Endothelial cell (in vitro differentiated cells): ENCODE measurements around the gene RAB44. TPM values are rescaled to one million over a fixed set of nuclear protein-coding genes. Genes with fewer than 3 reads are reported as not detected.

Experiments
- DNase-seq: peaks from one replicate; pipeline ENCODE4 v3.0.0; 2021; ENCODE audit warnings: low spot score
- H3K27ac Mint-ChIP-seq: one replicate; pipeline ENCODE4 v1.8.0; 2021; ENCODE audit warnings: mixed read lengths, inconsistent platforms; ENCODE audit not compliant: unreplicated experiment
- H3K27me3 Mint-ChIP-seq: one replicate; pipeline ENCODE4 v1.8.0; 2021; ENCODE audit warnings: mild to moderate bottlenecking, moderate library complexity, mixed read lengths, inconsistent platforms; ENCODE audit not compliant: unreplicated experiment
- H3K36me3 Mint-ChIP-seq: one replicate; pipeline ENCODE4 v1.8.0; 2021; ENCODE audit warnings: mild to moderate bottlenecking, low read depth, mixed read lengths, inconsistent platforms; ENCODE audit not compliant: unreplicated experiment
- H3K4me1 Mint-ChIP-seq: one replicate; pipeline ENCODE4 v1.8.0; 2021; ENCODE audit warnings: mild to moderate bottlenecking, mixed read lengths, inconsistent platforms; ENCODE audit not compliant: unreplicated experiment
- H3K4me3 Mint-ChIP-seq: one replicate; pipeline ENCODE4 v1.8.0; 2021; ENCODE audit warnings: mild to moderate bottlenecking, mixed read lengths, inconsistent platforms; ENCODE audit not compliant: unreplicated experiment
- H3K9me3 Mint-ChIP-seq: one replicate; pipeline ENCODE4 v1.8.0; 2021; ENCODE audit warnings: mixed read lengths, inconsistent platforms; ENCODE audit not compliant: unreplicated experiment
- CTCF ChIP-seq: fragments of 200-600 bp; sonication (generic); IDR thresholded peaks from one replicate; pipeline ENCODE4 v1.5.0; 2021; ENCODE audit warnings: antibody characterized with exemption; ENCODE audit not compliant: unreplicated experiment
- total RNA-seq: library from RNA; stranded (reverse); fragmentation: NEBNext Ultra II Directional; extraction: Animal tissue kit (Norgen Biotek cat#: 25700); gene quantifications from one replicate; pipeline ENCODE4 v1.2.1, GENCODE V29; 2021; ENCODE audit not compliant: unreplicated experiment

RAB44 gene
- total RNA-seq, 1 donor from 2014 or later = not detected

GRCh38 chr6:36729161-36729524 is 31.5 kb downstream of the RAB44 start:
- H3K27me3 Mint-ChIP-seq = peaks cover 2% of the 10 kb centered on the region
- no peaks in the 10 kb centered on the region for H3K9me3 Mint-ChIP-seq
- TF ChIP-seq CTCF = no peak
- peak overlapping the region; percentile 74 for H3K27ac Mint-ChIP-seq
- no peaks in the 10 kb centered on the region for H3K36me3 Mint-ChIP-seq
- peaks cover 34% of the 10 kb centered on the region for H3K4me1 Mint-ChIP-seq
- no peak overlapping the region for H3K4me3 Mint-ChIP-seq
- no peak for DNase-seq

DNA sequence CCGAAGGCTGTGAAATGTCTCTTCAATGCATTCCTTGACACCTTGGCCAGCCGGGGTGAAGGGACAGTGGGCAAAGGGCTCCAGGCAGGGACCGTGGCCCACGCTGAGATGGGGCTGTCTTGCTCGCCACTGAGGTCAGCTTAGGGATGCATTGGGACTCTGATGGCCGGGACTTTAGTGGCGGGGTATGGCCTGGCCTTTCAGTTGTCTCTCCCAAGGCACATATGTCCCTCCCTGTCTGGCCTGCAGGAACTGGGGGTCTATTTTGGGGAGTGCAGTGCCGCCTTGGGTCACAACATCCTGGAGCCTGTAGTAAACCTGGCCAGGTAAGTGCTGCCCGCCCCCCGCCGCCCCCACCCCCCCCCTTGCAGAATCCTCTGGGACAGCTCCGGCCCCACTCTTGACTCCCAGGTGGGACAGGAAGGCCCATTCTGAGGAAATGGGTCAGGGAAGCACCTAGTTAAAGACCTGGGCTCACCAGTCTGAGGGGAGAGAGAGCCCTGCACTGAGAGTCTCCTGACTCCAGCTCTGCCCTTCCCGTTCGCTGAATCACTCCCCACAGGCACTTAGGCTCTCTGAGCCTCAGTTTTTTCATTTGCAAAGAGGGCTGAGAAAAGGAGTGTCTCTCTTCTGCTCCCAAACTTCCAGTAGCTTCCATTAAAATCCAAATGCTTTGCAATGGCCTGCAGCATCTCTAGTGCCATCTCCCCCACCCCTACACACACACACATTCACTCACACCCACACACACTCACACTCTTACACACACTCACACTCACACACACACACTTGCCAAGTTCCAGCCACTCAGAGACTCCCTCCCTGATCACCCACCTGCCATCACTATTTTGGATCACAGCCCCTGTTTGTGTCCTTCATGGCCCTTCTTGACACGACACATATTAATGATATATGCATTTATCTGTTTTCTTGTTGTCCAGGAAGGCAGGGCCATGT is 33.1 kb downstream of the RAB44 start:
- no peaks in the 10 kb centered on the region for H3K9me3 Mint-ChIP-seq
- H3K27me3 Mint-ChIP-seq = peaks cover 2% of the 10 kb centered on the region
- TF ChIP-seq CTCF = no peak
- peak overlapping the region; percentile 70 for H3K27ac Mint-ChIP-seq
- DNase-seq = no peak
- peak overlapping the region; percentile 17 for H3K4me3 Mint-ChIP-seq
- no peaks in the 10 kb centered on the region for H3K36me3 Mint-ChIP-seq
- H3K4me1 Mint-ChIP-seq = peaks cover 37% of the 10 kb centered on the region

GRCh38 chr6:36731622-36732310 is 34.1 kb downstream of the RAB44 start:
- no peak for DNase-seq
- no peaks in the 10 kb centered on the region for H3K9me3 Mint-ChIP-seq
- H3K4me3 Mint-ChIP-seq = no peak overlapping the region
- H3K36me3 Mint-ChIP-seq = no peaks in the 10 kb centered on the region
- no peak overlapping the region for H3K27ac Mint-ChIP-seq
- H3K4me1 Mint-ChIP-seq = peaks cover 37% of the 10 kb centered on the region
- TF ChIP-seq CTCF = no peak
- peaks cover 2% of the 10 kb centered on the region for H3K27me3 Mint-ChIP-seq

- Mint-ChIP-seq H3K27ac (no peak overlapping the region), H3K36me3 (no peaks in the 10 kb centered on the region), H3K4me3 (no peak overlapping the region), H3K27me3 (peaks cover 2% of the 10 kb centered on the region), H3K4me1 (peaks cover 24% of the 10 kb centered on the region), H3K9me3 (no peaks in the 10 kb centered on the region)
- TF ChIP-seq CTCF = no peak
- no peak for DNase-seq
Measured at GRCh38 chr6:36733300-36733699, 35.7 kb downstream of the RAB44 start.
